HEK293T (cell line): ENCODE results near the gene CHPF2.

Source experiments
- ELF4 ChIP-seq: fragments of 450-650 bp; IDR thresholded peaks from 2 replicates; pipeline ENCODE4 v1.6.1; 2017; ENCODE audit warnings: antibody characterized with exemption
- FOXK2 ChIP-seq: fragments of 450-650 bp; IDR thresholded peaks from 2 replicates; pipeline ENCODE4 v1.6.1; 2016; ENCODE audit warnings: mild to moderate bottlenecking
- SP1 ChIP-seq: fragments of 450-650 bp; IDR thresholded peaks from 2 replicates; pipeline ENCODE4 v1.6.1; 2017
- SUZ12 ChIP-seq: fragments of 450-650 bp; IDR thresholded peaks from 2 replicates; pipeline ENCODE4 v1.6.1; 2016; ENCODE audit warnings: mild to moderate bottlenecking
- TARDBP ChIP-seq: fragments of 450-650 bp; IDR thresholded peaks from 2 replicates; pipeline ENCODE4 v1.6.1; 2016

DNA sequence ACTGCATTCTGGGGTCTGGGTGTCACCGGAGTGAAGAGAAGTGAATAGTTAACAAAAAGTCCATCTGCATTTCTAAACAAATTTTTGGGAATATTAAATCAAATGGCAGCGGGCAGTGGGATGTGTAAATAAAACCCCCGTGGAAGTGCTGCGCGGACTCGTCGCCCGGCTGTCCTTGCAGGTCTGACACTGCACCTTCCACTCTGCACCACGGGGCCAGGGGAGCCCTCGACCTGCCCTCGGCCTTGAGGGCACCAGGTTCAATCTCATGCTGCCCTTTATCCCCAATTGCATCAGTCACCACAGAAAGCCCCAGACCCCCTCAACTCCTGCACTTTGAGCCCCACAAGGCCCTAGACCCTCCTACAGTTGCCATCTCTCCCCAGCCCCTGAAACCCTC lies 22.6 kb downstream of the CHPF2 start:
- TF ChIP-seq TARDBP (no peak), FOXK2 (no peak), SP1 (no peak), ELF4 (no peak), SUZ12 (no peak)
